BLaER1 (cell line): ENCODE data around the gene ITIH2.

Experiments
- H3K27ac ChIP-seq: shearing (Covaris generic); formaldehyde crosslinking; 2 replicates; pipeline ENCODE4 v1.8.1; 2022
- H3K27me3 ChIP-seq: shearing (Covaris generic); formaldehyde crosslinking; 2 replicates; pipeline ENCODE4 v1.8.1; 2022
- H3K36me3 ChIP-seq: shearing (Covaris generic); formaldehyde crosslinking; 2 replicates; pipeline ENCODE4 v1.8.1; 2022
- H3K4me1 ChIP-seq: shearing (Covaris generic); formaldehyde crosslinking; 2 replicates; pipeline ENCODE4 v1.8.1; 2022
- H3K4me2 ChIP-seq: shearing (Covaris generic); formaldehyde crosslinking; 2 replicates; pipeline ENCODE4 v1.8.1; 2022
- H3K4me3 ChIP-seq: shearing (Covaris generic); formaldehyde crosslinking; 2 replicates; pipeline ENCODE4 v1.8.1; 2022
- H3K9ac ChIP-seq: shearing (Covaris generic); formaldehyde crosslinking; 2 replicates; pipeline ENCODE4 v1.8.1; 2022
- H3K9me3 ChIP-seq: shearing (Covaris generic); formaldehyde crosslinking; 2 replicates; pipeline ENCODE4 v1.8.1; 2022
- H4K20me1 ChIP-seq: shearing (Covaris generic); formaldehyde crosslinking; 2 replicates; pipeline ENCODE4 v1.8.1; 2022
- Cebpa-rat ChIP-seq: shearing (Covaris generic); IDR thresholded peaks from 2 replicates; pipeline ENCODE4 v1.8.1; 2022

The ITIH2 gene

GRCh38 chr10:7696545-7696944 is 6.6 kb upstream of the ITIH2 start:
- Histone ChIP-seq H3K4me2 (no peak overlapping the region), H3K9ac (no peak overlapping the region), H3K36me3 (no peaks in the 10 kb centered on the region), H3K9me3 (peaks cover 21% of the 10 kb centered on the region), H3K27me3 (no peaks in the 10 kb centered on the region), H4K20me1 (no peaks in the 10 kb centered on the region), H3K27ac (no peak overlapping the region), H3K4me1 (no peaks in the 10 kb centered on the region), H3K4me3 (no peak overlapping the region)
- no peak for TF ChIP-seq Cebpa-rat

- no peak for TF ChIP-seq Cebpa-rat
- no peaks in the 10 kb centered on the region for H3K27me3 ChIP-seq
- H3K4me3 ChIP-seq: no peak overlapping the region
Measured at GRCh38 chr10:7697426-7697825, 5.7 kb upstream of the ITIH2 start.

GRCh38 chr10:7700577-7701125 is 2.5 kb upstream of the ITIH2 start:
- no peak overlapping the region for H3K4me3 ChIP-seq

More at GRCh38 chr10:7697426-7697825, 5.7 kb upstream of the ITIH2 start:
- Histone ChIP-seq H4K20me1 (no peaks in the 10 kb centered on the region), H3K9ac (no peak overlapping the region), H3K4me2 (no peak overlapping the region), H3K36me3 (no peaks in the 10 kb centered on the region), H3K4me1 (no peaks in the 10 kb centered on the region), H3K9me3 (peaks cover 12% of the 10 kb centered on the region), H3K27ac (no peak overlapping the region)

GRCh38 chr10:7701158-7701742 is 1.9 kb upstream of the ITIH2 start:
- Histone ChIP-seq H3K4me3 (no peak overlapping the region), H3K36me3 (no peaks in the 10 kb centered on the region), H3K4me1 (no peaks in the 10 kb centered on the region), H3K9me3 (no peaks in the 10 kb centered on the region), H3K27me3 (no peaks in the 10 kb centered on the region), H3K9ac (no peak overlapping the region), H3K27ac (no peak overlapping the region), H4K20me1 (no peaks in the 10 kb centered on the region), H3K4me2 (no peak overlapping the region)
- TF ChIP-seq Cebpa-rat: no peak

More at GRCh38 chr10:7700577-7701125, 2.5 kb upstream of the ITIH2 start:
- Histone ChIP-seq H3K9me3 (no peaks in the 10 kb centered on the region), H3K27ac (no peak overlapping the region), H4K20me1 (no peaks in the 10 kb centered on the region), H3K4me1 (no peaks in the 10 kb centered on the region), H3K9ac (no peak overlapping the region), H3K36me3 (no peaks in the 10 kb centered on the region), H3K4me2 (no peak overlapping the region), H3K27me3 (no peaks in the 10 kb centered on the region)
- no peak for TF ChIP-seq Cebpa-rat

- no peaks in the 10 kb centered on the region for H3K9me3 ChIP-seq
- no peak overlapping the region for H3K4me2 ChIP-seq
- H4K20me1 ChIP-seq: no peaks in the 10 kb centered on the region
- H3K27me3 ChIP-seq: no peaks in the 10 kb centered on the region
- no peak overlapping the region for H3K9ac ChIP-seq
- no peak overlapping the region for H3K27ac ChIP-seq
- H3K36me3 ChIP-seq: no peaks in the 10 kb centered on the region
- TF ChIP-seq Cebpa-rat: no peak
- no peaks in the 10 kb centered on the region for H3K4me1 ChIP-seq
- H3K4me3 ChIP-seq: no peak overlapping the region
Measured at GRCh38 chr10:7702288-7702812, 766 bp upstream of the ITIH2 start.

- Histone ChIP-seq H3K4me1 (no peaks in the 10 kb centered on the region), H3K9me3 (no peaks in the 10 kb centered on the region), H3K27ac (no peak overlapping the region), H3K4me2 (no peak overlapping the region), H3K27me3 (no peaks in the 10 kb centered on the region), H3K36me3 (no peaks in the 10 kb centered on the region), H3K4me3 (no peak overlapping the region), H3K9ac (no peak overlapping the region), H4K20me1 (no peaks in the 10 kb centered on the region)
- TF ChIP-seq Cebpa-rat: no peak
Measured at GRCh38 chr10:7704071-7705016, 1.2 kb downstream of the ITIH2 start.

GRCh38 chr10:7705341-7705740 is 2.2 kb downstream of the ITIH2 start:
- Histone ChIP-seq H4K20me1 (no peaks in the 10 kb centered on the region), H3K9ac (no peak overlapping the region), H3K27me3 (no peaks in the 10 kb centered on the region), H3K4me3 (no peak overlapping the region), H3K27ac (no peak overlapping the region), H3K4me2 (no peak overlapping the region), H3K4me1 (no peaks in the 10 kb centered on the region), H3K36me3 (no peaks in the 10 kb centered on the region), H3K9me3 (no peaks in the 10 kb centered on the region)
- no peak for TF ChIP-seq Cebpa-rat

GRCh38 chr10:7706534-7707073 is 3.5 kb downstream of the ITIH2 start:
- H4K20me1 ChIP-seq: no peaks in the 10 kb centered on the region
- no peak overlapping the region for H3K27ac ChIP-seq
- no peak overlapping the region for H3K4me2 ChIP-seq
- H3K9ac ChIP-seq: no peak overlapping the region
- H3K4me1 ChIP-seq: no peaks in the 10 kb centered on the region
- H3K9me3 ChIP-seq: no peaks in the 10 kb centered on the region
- H3K27me3 ChIP-seq: no peaks in the 10 kb centered on the region
- no peak for TF ChIP-seq Cebpa-rat
- no peak overlapping the region for H3K4me3 ChIP-seq
- H3K36me3 ChIP-seq: no peaks in the 10 kb centered on the region

GRCh38 chr10:7707102-7707501 is 4.0 kb downstream of the ITIH2 start:
- no peaks in the 10 kb centered on the region for H3K9me3 ChIP-seq
- H3K36me3 ChIP-seq: no peaks in the 10 kb centered on the region
- H3K4me1 ChIP-seq: no peaks in the 10 kb centered on the region
- H3K4me3 ChIP-seq: no peak overlapping the region
- H4K20me1 ChIP-seq: no peaks in the 10 kb centered on the region
- no peaks in the 10 kb centered on the region for H3K27me3 ChIP-seq
- no peak overlapping the region for H3K9ac ChIP-seq
- no peak overlapping the region for H3K4me2 ChIP-seq
- TF ChIP-seq Cebpa-rat: no peak
- no peak overlapping the region for H3K27ac ChIP-seq
